ENCODE measurements around the gene KAT6B. TPM values are rescaled to one million over a fixed set of nuclear protein-coding genes. Genes with fewer than 3 reads are reported as not detected.
"Not testable (repeated sequence)": the region's sequence is repeated elsewhere in the genome, so short reads cannot be mapped to it uniquely, and the experiment has no call there.

KAT6B gene
- total and polyA plus RNA-seq, 2 experiments from 2014 or later = 7.7 to 12.4 TPM

GRCh38 chr10:74873803-74874454, 47.5 kb downstream of the KAT6B start:
- H3K9me3 ChIP-seq (ENCODE audit: low read depth) = no peaks in the 10 kb centered on the region
- H4K20me1 ChIP-seq (ENCODE audit: insufficient read depth) = no peaks in the 10 kb centered on the region
- no peak overlapping the region for H3K27ac ChIP-seq
- peaks cover 95% of the 10 kb centered on the region for H3K79me2 ChIP-seq (ENCODE audit: insufficient read depth)
- no peak for TF ChIP-seq EZH2phosphoT487 (IDR thresholded peaks at IDR 0.05; ENCODE audit: insufficient read depth, low read depth)
- TF ChIP-seq EZH2 (IDR thresholded peaks at IDR 0.05; ENCODE audit: insufficient read depth, poor library complexity, severe bottlenecking) = no peak
- no peaks in the 10 kb centered on the region for H3K9me2 ChIP-seq (ENCODE audit: insufficient read depth)
- no peak overlapping the region for H3K4me3 ChIP-seq
- peaks cover 4% of the 10 kb centered on the region; the same call in 1 of the 2 replicates for H3K4me1 ChIP-seq (ENCODE audit: insufficient read depth)
- H3F3A ChIP-seq (ENCODE audit: insufficient read depth) = no peaks in the 10 kb centered on the region
- no peak overlapping the region for H2AFZ ChIP-seq
- H3K9ac ChIP-seq = no peak overlapping the region
- no peaks in the 10 kb centered on the region for H3K27me3 ChIP-seq (replicated peaks; ENCODE audit: insufficient read depth)
- no peak overlapping the region for H3K4me2 ChIP-seq (ENCODE audit: unreplicated experiment)
- H3K36me3 ChIP-seq (ENCODE audit: low read depth) = no peaks in the 10 kb centered on the region
- no peak for DNase-seq
- WGBS, 2 experiments (ENCODE audit: low coverage in 1 of 2, low lambda C conversion rate in 2 of 2, missing lambda C conversion rate in 2 of 2) = 89 to 94% methylated on average over 5 of the region's 5 CpGs
- in situ Hi-C loops (cut with MboI) = no loop called here

GRCh38 chr10:74874649-74875048, 48.2 kb downstream of the KAT6B start:
- Histone ChIP-seq H3K27me3 (replicated peaks; ENCODE audit: insufficient read depth) (no peaks in the 10 kb centered on the region), H3F3A (ENCODE audit: insufficient read depth) (no peaks in the 10 kb centered on the region), H3K9me2 (ENCODE audit: insufficient read depth) (no peaks in the 10 kb centered on the region), H3K4me3 (no peak overlapping the region), H3K4me2 (ENCODE audit: unreplicated experiment) (no peak overlapping the region), H3K9me3 (ENCODE audit: low read depth) (no peaks in the 10 kb centered on the region), H3K4me1 (ENCODE audit: insufficient read depth) (peaks cover 4% of the 10 kb centered on the region; the same call in 1 of the 2 replicates), H2AFZ (no peak overlapping the region), H3K27ac (no peak overlapping the region), H3K9ac (no peak overlapping the region), H3K36me3 (ENCODE audit: low read depth) (no peaks in the 10 kb centered on the region), H3K79me2 (ENCODE audit: insufficient read depth) (peaks cover 95% of the 10 kb centered on the region), H4K20me1 (ENCODE audit: insufficient read depth) (no peaks in the 10 kb centered on the region)
- TF ChIP-seq EZH2 (IDR thresholded peaks at IDR 0.05; ENCODE audit: insufficient read depth, poor library complexity, severe bottlenecking) = no peak
- no peak for TF ChIP-seq EZH2phosphoT487 (IDR thresholded peaks at IDR 0.05; ENCODE audit: insufficient read depth, low read depth)
- 97 to 100% methylated on average over 1 of the region's 1 CpG for WGBS, 2 experiments (ENCODE audit: low coverage in 1 of 2, low lambda C conversion rate in 2 of 2, missing lambda C conversion rate in 2 of 2)
- no peak for DNase-seq
- in situ Hi-C loops (cut with MboI) = no loop called here

GRCh38 chr10:74875068-74875467, 48.7 kb downstream of the KAT6B start:
- Histone ChIP-seq H3K27ac (no peak overlapping the region), H2AFZ (no peak overlapping the region), H3K9ac (no peak overlapping the region), H3K9me3 (ENCODE audit: low read depth) (no peaks in the 10 kb centered on the region), H3K79me2 (ENCODE audit: insufficient read depth) (peaks cover 95% of the 10 kb centered on the region), H3K4me1 (ENCODE audit: insufficient read depth) (peaks cover 4% of the 10 kb centered on the region; the same call in 1 of the 2 replicates), H3K4me2 (ENCODE audit: unreplicated experiment) (no peak overlapping the region), H3F3A (ENCODE audit: insufficient read depth) (peaks cover under 1% of the 10 kb centered on the region; the same call in 1 of the 2 replicates), H3K4me3 (no peak overlapping the region), H3K27me3 (replicated peaks; ENCODE audit: insufficient read depth) (no peaks in the 10 kb centered on the region), H4K20me1 (ENCODE audit: insufficient read depth) (peaks cover under 1% of the 10 kb centered on the region; the same call in 1 of the 2 replicates), H3K36me3 (ENCODE audit: low read depth) (no peaks in the 10 kb centered on the region), H3K9me2 (ENCODE audit: insufficient read depth) (no peaks in the 10 kb centered on the region)
- DNase-seq = no peak
- in situ Hi-C loops (cut with MboI) = no loop called here
- no peak for TF ChIP-seq EZH2phosphoT487 (IDR thresholded peaks at IDR 0.05; ENCODE audit: insufficient read depth, low read depth)

- no peak for DNase-seq
- no peak for TF ChIP-seq EZH2 (IDR thresholded peaks at IDR 0.05; ENCODE audit: insufficient read depth, poor library complexity, severe bottlenecking)
- TF ChIP-seq EZH2phosphoT487 (IDR thresholded peaks at IDR 0.05; ENCODE audit: insufficient read depth, low read depth) = no peak
- Histone ChIP-seq H3K27ac (no peak overlapping the region), H3K9me3 (ENCODE audit: low read depth) (no peaks in the 10 kb centered on the region), H3K9me2 (ENCODE audit: insufficient read depth) (no peaks in the 10 kb centered on the region), H3K27me3 (replicated peaks; ENCODE audit: insufficient read depth) (no peaks in the 10 kb centered on the region), H3K4me2 (ENCODE audit: unreplicated experiment) (no peak overlapping the region), H2AFZ (no peak overlapping the region), H3K9ac (no peak overlapping the region), H4K20me1 (ENCODE audit: insufficient read depth) (peaks cover 6% of the 10 kb centered on the region; the same call in 1 of the 2 replicates), H3F3A (ENCODE audit: insufficient read depth) (peaks cover 4% of the 10 kb centered on the region; the same call in 1 of the 2 replicates), H3K4me3 (no peak overlapping the region), H3K36me3 (ENCODE audit: low read depth) (no peaks in the 10 kb centered on the region), H3K4me1 (ENCODE audit: insufficient read depth) (peaks cover 4% of the 10 kb centered on the region; the same call in 1 of the 2 replicates), H3K79me2 (ENCODE audit: insufficient read depth) (peaks cover 96% of the 10 kb centered on the region)
- in situ Hi-C loops (cut with MboI) = no loop called here
- WGBS, 2 experiments (ENCODE audit: low coverage in 1 of 2, low lambda C conversion rate in 2 of 2, missing lambda C conversion rate in 2 of 2) = 90 to 92% methylated on average over 1 of the region's 1 CpG
Measured at GRCh38 chr10:74875966-74876365, 49.6 kb downstream of the KAT6B start.

- WGBS, 2 experiments (ENCODE audit: low coverage in 1 of 2, low lambda C conversion rate in 2 of 2, missing lambda C conversion rate in 2 of 2) = 98 to 100% methylated on average over 5 of the region's 5 CpGs
- H3K9me3 ChIP-seq (ENCODE audit: low read depth); H3K9me2 ChIP-seq (ENCODE audit: insufficient read depth); H3K4me3 ChIP-seq; H3K4me1 ChIP-seq (ENCODE audit: insufficient read depth); H3K27me3 ChIP-seq (replicated peaks; ENCODE audit: insufficient read depth); H3K36me3 ChIP-seq (ENCODE audit: low read depth); H3F3A ChIP-seq (ENCODE audit: insufficient read depth); in situ Hi-C loops (cut with MboI); H4K20me1 ChIP-seq (ENCODE audit: insufficient read depth); DNase-seq; H3K4me2 ChIP-seq (ENCODE audit: unreplicated experiment); H2AFZ ChIP-seq; H3K9ac ChIP-seq; H3K27ac ChIP-seq: not testable (repeated sequence)
- peaks cover 97% of the 10 kb centered on the region for H3K79me2 ChIP-seq (ENCODE audit: insufficient read depth)
Measured at GRCh38 chr10:74877054-74877453, 50.7 kb downstream of the KAT6B start.
